Parathyroid adenoma (tissue), 2 donors: Measurements from ENCODE around the gene MED23.
A peak's percentile ranks its signal among the peaks of the same experiment; 100 is the strongest.

Experiments used
- H2AFZ ChIP-seq: fragments of 300-600 bp; sonication (generic); one replicate; pipeline ENCODE4 v1.7.0; 2017; ENCODE audit warnings: antibody characterized with exemption, mild to moderate bottlenecking
- H3K27ac ChIP-seq: fragments of 300-600 bp; sonication (generic); one replicate; pipeline ENCODE4 v1.7.0; 2017
- H3K27me3 ChIP-seq: fragments of 300-600 bp; sonication (generic); one replicate; pipeline ENCODE4 v1.7.0; 2017; ENCODE audit warnings: low read length; ENCODE audit not compliant: control insufficient read depth, insufficient read depth
- H3K36me3 ChIP-seq: fragments of 300-600 bp; sonication (generic); one replicate; pipeline ENCODE4 v1.7.0; 2017; ENCODE audit warnings: low read length; ENCODE audit not compliant: control insufficient read depth, insufficient read depth
- H3K4me1 ChIP-seq: fragments of 300-600 bp; sonication (generic); one replicate; pipeline ENCODE4 v1.7.0; 2017; ENCODE audit warnings: control low read depth
- H3K4me2 ChIP-seq: fragments of 300-600 bp; sonication (generic); one replicate; pipeline ENCODE4 v1.7.0; 2017; ENCODE audit warnings: low read length
- H3K4me3 ChIP-seq: fragments of 300-600 bp; sonication (generic); one replicate; pipeline ENCODE4 v1.7.0; 2017; ENCODE audit warnings: low read depth, low read length
- H3K79me2 ChIP-seq: fragments of 300-600 bp; sonication (generic); one replicate; pipeline ENCODE4 v1.7.0; 2017; ENCODE audit warnings: control low read depth
- H3K9ac ChIP-seq: fragments of 300-600 bp; sonication (generic); one replicate; pipeline ENCODE4 v1.7.0; 2017; ENCODE audit warnings: mild to moderate bottlenecking
- H3K9me3 ChIP-seq: fragments of 300-600 bp; sonication (generic); one replicate; pipeline ENCODE4 v1.7.0; 2017; ENCODE audit warnings: low read length; ENCODE audit not compliant: control insufficient read depth
- CTCF ChIP-seq: fragments of 300-600 bp; sonication (generic); IDR thresholded peaks from one replicate; pipeline ENCODE4 v1.7.0; 2017; ENCODE audit warnings: antibody characterized with exemption, mild to moderate bottlenecking
- donor health status: primary hyperparathyroidism.

MED23 gene

GRCh38 chr6:131655951-131656350 lies 27.9 kb upstream of the MED23 start:
- Histone ChIP-seq H3K9me3 (no peaks in the 10 kb centered on the region), H3K36me3 (no peaks in the 10 kb centered on the region), H3K9ac (no peak overlapping the region), H3K4me3 (no peak overlapping the region), H3K79me2 (no peaks in the 10 kb centered on the region), H3K4me1 (no peaks in the 10 kb centered on the region), H3K4me2 (no peak overlapping the region), H3K27ac (no peak overlapping the region), H2AFZ (no peak overlapping the region), H3K27me3 (no peaks in the 10 kb centered on the region)
- TF ChIP-seq CTCF = no peak

GRCh38 chr6:131655387-131655786 lies 27.3 kb upstream of the MED23 start:
- no peak overlapping the region for H3K27ac ChIP-seq
- H3K36me3 ChIP-seq = no peaks in the 10 kb centered on the region
- no peaks in the 10 kb centered on the region for H3K79me2 ChIP-seq
- no peak overlapping the region for H3K4me3 ChIP-seq
- H3K4me2 ChIP-seq = no peak overlapping the region
- H3K9me3 ChIP-seq = no peaks in the 10 kb centered on the region
- no peaks in the 10 kb centered on the region for H3K27me3 ChIP-seq
- no peaks in the 10 kb centered on the region for H3K4me1 ChIP-seq
- no peak overlapping the region for H3K9ac ChIP-seq
- H2AFZ ChIP-seq = no peak overlapping the region
- no peak for TF ChIP-seq CTCF

GRCh38 chr6:131654326-131654725 lies 26.3 kb upstream of the MED23 start:
- Histone ChIP-seq H3K9ac (no peak overlapping the region), H3K4me3 (no peak overlapping the region), H3K4me2 (no peak overlapping the region), H2AFZ (no peak overlapping the region), H3K36me3 (no peaks in the 10 kb centered on the region), H3K9me3 (no peaks in the 10 kb centered on the region), H3K4me1 (no peaks in the 10 kb centered on the region), H3K27me3 (no peaks in the 10 kb centered on the region), H3K27ac (no peak overlapping the region), H3K79me2 (no peaks in the 10 kb centered on the region)
- no peak for TF ChIP-seq CTCF

- H3K4me3 ChIP-seq = no peak overlapping the region
- no peaks in the 10 kb centered on the region for H3K27me3 ChIP-seq
- no peak overlapping the region for H3K27ac ChIP-seq
- no peak overlapping the region for H3K9ac ChIP-seq
- H3K79me2 ChIP-seq = no peaks in the 10 kb centered on the region
- H3K36me3 ChIP-seq = no peaks in the 10 kb centered on the region
- TF ChIP-seq CTCF = no peak
- no peak overlapping the region for H3K4me2 ChIP-seq
- H3K4me1 ChIP-seq = no peaks in the 10 kb centered on the region
- H3K9me3 ChIP-seq = no peaks in the 10 kb centered on the region
- peak overlapping the region; percentile 26 for H2AFZ ChIP-seq
These were observed 24.4 kb upstream of the MED23 start for GRCh38 chr6:131652472-131652871.

GRCh38 chr6:131651782-131652181 lies 23.7 kb upstream of the MED23 start:
- Histone ChIP-seq H3K36me3 (no peaks in the 10 kb centered on the region), H3K4me2 (no peak overlapping the region), H3K27me3 (no peaks in the 10 kb centered on the region), H2AFZ (peak overlapping the region; percentile 13), H3K4me1 (no peaks in the 10 kb centered on the region), H3K9ac (no peak overlapping the region), H3K27ac (no peak overlapping the region), H3K79me2 (no peaks in the 10 kb centered on the region), H3K9me3 (no peaks in the 10 kb centered on the region), H3K4me3 (no peak overlapping the region)
- no peak for TF ChIP-seq CTCF
